Stimulated activated CD8-positive, alpha-beta memory T cell treated with anti-CD3 and anti-CD28 coated beads, Interleukin-12 subunit alpha, Interleukin-12 subunit beta, amount 100 ng/mL, for 24 hours (primary cell): ENCODE results near the gene PTGIS.
A peak's percentile ranks its signal among the peaks of the same experiment; 100 is the strongest.

Source experiments
- DNase-seq: peaks from one replicate; pipeline ENCODE4 v3.0.0-alpha.2; 2020; ENCODE audit errors: extremely low read depth

Gene PTGIS

DNA sequence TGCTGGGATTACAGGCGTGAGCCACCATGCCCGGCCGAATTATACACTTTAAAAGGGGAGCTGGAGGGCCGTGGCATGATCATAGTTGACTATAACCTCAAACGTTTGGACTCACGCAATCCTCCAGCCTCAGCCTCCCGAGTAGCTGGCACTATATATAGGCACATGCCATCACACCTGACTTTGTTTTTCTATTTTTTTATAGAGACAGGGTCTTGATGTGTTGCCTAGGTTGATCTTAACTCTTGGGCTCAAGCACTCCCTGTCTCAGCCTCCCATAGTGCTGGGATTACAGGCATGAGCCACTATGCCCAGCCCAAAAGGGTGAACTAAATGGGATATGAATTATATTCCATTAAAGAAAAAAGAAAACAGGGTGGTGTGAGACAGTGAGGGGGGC lies 7.8 kb downstream of the PTGIS start:
- no peak for DNase-seq

DNA sequence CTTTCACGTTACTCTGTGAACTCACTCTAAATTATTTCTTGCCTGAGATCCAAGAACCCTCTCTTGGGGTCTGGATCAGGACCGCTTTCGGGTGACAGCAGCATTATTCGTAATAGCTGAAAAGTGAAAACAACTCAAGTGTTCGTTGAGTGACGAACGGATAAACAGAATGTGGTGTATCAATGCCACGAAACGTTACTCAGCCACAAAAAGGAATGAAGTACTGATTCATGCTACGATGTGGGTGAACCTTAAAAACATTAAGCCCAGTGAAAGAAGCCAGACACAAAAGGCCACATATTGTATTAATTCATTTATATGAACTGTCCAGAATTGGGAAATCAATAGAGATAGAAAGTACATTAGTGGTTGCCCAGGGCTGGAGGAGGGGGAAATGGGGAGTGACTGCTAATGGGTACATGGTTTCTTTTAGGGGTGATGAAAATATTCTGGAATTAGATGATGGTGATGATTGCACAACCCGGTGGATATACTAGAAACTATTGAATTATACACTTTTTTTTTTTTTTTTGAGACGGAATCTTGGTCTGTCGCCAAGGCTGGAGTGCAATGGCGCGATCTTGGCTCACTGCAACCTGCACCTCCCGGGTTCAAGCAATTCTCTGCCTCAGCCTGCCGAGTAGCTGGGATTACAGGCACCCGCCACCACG lies 8.4 kb downstream of the PTGIS start:
- no peak for DNase-seq

DNA sequence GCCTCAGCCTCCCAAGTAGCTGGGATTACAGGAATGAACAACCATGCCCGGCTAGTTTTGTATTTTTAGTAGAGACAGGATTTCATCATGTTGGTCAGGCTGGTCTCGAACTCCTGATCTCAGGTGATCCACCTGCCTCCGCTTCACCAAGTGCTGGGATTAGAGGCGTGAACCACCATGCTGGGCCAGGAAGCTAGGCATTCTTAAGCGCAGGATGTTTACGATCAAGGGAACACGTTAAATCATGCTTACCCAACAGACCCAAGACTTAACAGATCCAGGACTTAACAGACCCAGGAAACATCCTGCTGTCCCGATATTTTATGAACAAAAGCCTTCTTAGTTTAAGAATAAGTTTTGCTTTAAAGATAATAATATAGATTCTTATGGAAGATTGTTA lies 9.1 kb downstream of the PTGIS start:
- no peak for DNase-seq

DNA sequence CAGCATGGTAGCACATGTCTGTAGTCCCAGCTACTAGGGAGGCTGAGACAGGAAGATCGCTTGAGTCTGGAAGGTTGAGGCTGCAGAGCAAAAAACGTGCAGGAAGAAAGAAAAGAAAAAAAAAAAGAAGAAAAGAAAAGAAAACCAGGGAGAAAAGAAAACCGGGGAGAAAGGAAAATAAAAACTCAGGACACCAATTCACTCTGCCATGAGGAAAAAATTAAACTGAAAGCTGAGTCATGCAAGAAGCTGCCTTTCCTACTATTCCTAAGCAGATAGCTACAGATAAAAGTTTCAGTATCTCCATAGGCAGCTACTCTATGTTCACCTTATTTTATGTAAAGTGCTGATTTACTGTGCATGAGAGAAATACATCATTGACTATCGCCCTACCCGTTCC lies 10.5 kb downstream of the PTGIS start:
- no peak for DNase-seq

DNA sequence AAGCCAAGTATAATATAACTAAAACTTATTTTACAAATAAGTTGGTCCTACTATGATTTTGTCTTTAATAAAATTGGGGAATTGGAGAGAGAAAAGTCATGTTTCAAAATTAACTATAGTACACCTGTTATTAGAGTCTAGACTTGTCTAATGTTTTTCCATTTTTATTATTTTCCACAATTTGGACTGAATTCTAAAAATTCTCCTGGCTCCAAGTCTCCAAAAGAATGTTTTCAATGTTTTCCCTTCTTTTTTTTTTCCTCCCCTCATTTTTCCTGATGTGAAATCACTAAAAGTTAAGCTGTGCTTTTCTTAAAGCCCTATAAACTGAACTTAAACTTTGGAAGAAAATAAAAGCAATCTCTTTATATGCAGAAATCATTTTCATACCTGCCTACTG lies 11.3 kb downstream of the PTGIS start:
- no peak for DNase-seq

- no peak for DNase-seq
These were observed 18.0 kb downstream of the PTGIS start for GRCh38 chr20:49549801-49550551.

GRCh38 chr20:49548371-49548947 lies 19.5 kb downstream of the PTGIS start:
- DNase-seq: no peak

GRCh38 chr20:49545572-49545971 lies 22.4 kb downstream of the PTGIS start:
- DNase-seq: no peak

DNA sequence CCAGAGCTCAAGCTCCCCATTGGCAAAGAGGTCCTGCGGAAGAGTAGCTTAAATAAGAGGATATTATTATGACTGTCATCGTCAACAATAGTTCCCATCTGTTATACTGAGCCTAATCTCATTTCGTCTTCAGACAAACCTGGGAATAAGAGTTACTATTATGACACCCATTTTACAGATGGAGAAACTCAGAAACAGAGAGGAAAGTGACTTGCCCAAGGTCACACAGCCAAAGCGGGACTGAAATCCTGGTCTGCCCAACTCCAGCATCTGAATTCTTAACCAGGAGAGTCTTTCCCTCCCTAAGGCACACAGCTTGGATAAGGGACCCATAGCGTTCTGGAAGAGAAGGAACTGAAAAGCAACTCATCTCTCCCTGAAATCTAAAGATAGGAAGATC lies 23.4 kb downstream of the PTGIS start:
- no peak for DNase-seq

DNA sequence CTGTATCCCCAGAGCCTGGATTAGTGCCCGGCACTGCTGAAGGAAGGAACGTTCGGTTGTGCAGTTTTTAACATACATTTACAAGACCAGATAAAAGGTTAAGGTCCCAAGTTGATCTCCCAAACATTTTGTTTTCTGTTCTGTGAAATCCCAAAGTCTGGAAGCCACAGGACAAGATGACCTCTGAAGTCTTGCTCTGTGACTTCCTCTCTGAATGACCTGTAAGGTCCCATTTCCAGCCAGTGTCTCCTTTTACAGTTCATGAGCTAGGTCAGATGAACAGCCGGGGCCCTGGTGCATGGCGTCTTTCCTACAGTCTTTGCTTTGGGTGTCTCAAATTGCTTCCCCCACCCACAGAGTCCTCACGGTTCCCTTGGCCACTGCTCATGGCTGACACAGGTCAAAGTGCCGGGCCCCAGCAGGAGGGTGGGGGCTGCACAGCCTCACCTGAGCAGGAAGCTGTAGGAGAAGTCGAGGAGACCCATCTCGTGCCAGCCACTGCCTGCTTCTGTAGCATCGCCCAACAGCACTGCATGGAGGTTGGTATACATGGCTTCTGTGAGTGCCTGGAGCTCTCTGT lies 24.0 kb downstream of the PTGIS start:
- no peak for DNase-seq

GRCh38 chr20:49543071-49543857 lies 24.7 kb downstream of the PTGIS start:
- no peak for DNase-seq

DNA sequence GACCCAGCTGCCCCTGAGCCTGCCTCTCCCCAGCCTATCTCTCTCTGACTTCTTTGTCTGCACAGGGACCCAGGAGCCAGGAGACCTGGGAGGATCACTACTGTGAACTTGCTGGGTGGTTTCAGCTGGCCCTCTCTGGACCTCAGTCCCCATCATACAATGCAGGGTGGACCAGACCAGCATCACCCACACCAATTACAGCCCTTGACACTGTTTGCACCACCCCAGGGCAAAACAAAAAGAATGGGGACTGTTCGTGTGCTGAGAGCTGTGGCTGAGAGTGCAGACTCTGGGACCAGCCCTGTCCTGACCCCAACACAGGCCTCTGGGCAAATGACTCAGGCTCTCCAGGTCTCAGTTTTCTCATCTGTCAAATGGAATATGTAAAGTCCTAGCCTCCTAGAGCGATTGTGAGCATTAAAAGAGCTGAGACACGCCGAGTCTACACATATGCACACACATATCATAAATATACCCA lies 25.4 kb downstream of the PTGIS start:
- DNase-seq: no peak

- peak; percentile 34 for DNase-seq
These were observed 26.0 kb downstream of the PTGIS start for GRCh38 chr20:49541733-49542513.

GRCh38 chr20:49540687-49541435 lies 27.1 kb downstream of the PTGIS start:
- no peak for DNase-seq

DNA sequence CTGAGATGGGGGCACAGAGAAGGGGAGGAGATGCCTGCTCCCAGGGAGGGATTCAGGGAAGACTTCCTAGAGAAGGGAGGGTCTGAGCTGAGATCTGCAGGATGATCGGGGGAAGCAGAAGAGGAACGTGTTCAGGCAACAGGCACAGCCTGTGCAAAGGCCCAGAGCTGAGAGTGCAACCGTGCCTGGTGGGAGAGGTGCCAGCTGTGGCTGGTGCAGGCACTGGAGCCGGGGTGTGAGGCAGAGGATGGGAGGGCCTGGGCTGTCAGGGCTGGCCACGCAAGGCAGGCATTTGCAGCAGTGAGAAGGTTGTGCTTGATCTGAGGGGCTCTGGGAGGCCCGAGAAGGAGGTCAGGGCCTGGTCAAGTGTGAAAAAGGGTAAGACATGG lies 27.7 kb downstream of the PTGIS start:
- no peak for DNase-seq

GRCh38 chr20:49539481-49540231 lies 28.3 kb downstream of the PTGIS start:
- no peak for DNase-seq

- no peak for DNase-seq
These were observed 29.0 kb downstream of the PTGIS start for GRCh38 chr20:49538950-49539349.

- DNase-seq: no peak
These were observed 33.7 kb downstream of the PTGIS start for GRCh38 chr20:49534255-49534712.

GRCh38 chr20:49532285-49532946 lies 35.5 kb downstream of the PTGIS start:
- no peak for DNase-seq
